SK-N-MC (cell line): ENCODE data around the gene RIMBP2.
"Not testable (repeated sequence)": the region's sequence is repeated elsewhere in the genome, so short reads cannot be mapped to it uniquely, and the experiment has no call there.

Source experiments
- DNase-seq: peaks from one replicate; pipeline ENCODE4 v3.0.0-alpha.2; 2011; ENCODE audit warnings: low read depth, low spot score
- H3K27ac ChIP-seq: fragments of 200-600 bp; sonication (generic); 2 replicates; pipeline ENCODE4 v1.5.1; 2016; ENCODE audit warnings: mixed run types
- H3K36me3 ChIP-seq: fragments of 200-600 bp; sonication (generic); 2 replicates; pipeline ENCODE4 v1.6.1; 2017; ENCODE audit warnings: antibody characterized with exemption, low read length, mixed read lengths; ENCODE audit not compliant: insufficient read depth
- H3K4me3 ChIP-seq: fragments of 200-600 bp; sonication (generic); 2 replicates; pipeline ENCODE4 v1.5.1; 2016
- H3K9ac ChIP-seq: fragments of 200-600 bp; sonication (generic); 2 replicates; pipeline ENCODE4 v1.8.0; 2017; ENCODE audit warnings: mixed run types, mixed read lengths; ENCODE audit not compliant: insufficient read length
- H3K9me3 ChIP-seq: fragments of 200-600 bp; sonication (generic); 2 replicates; pipeline ENCODE4 v1.6.1; 2017; ENCODE audit warnings: low read depth, mild to moderate bottlenecking, antibody characterized with exemption, low read length, moderate library complexity, mixed read lengths
- EZH2 ChIP-seq: fragments of 200-600 bp; sonication (generic); IDR thresholded peaks from one replicate; pipeline ENCODE4 v1.6.1; 2017; ENCODE audit warnings: antibody characterized with exemption
- FOXP2 ChIP-seq: optimal IDR thresholded peaks from 2 replicates; pipeline ENCODE3; 2011; ENCODE audit warnings: mild to moderate bottlenecking, moderate library complexity; ENCODE audit not compliant: insufficient read depth; ENCODE audit errors: extremely low read length, control extremely low read depth
- POLR2AphosphoS5 ChIP-seq: IDR thresholded peaks from 2 replicates; pipeline ENCODE4 v1.6.1; 2012; ENCODE audit warnings: mild to moderate bottlenecking, low read depth, low read length, borderline replicate concordance

RIMBP2 gene

DNA sequence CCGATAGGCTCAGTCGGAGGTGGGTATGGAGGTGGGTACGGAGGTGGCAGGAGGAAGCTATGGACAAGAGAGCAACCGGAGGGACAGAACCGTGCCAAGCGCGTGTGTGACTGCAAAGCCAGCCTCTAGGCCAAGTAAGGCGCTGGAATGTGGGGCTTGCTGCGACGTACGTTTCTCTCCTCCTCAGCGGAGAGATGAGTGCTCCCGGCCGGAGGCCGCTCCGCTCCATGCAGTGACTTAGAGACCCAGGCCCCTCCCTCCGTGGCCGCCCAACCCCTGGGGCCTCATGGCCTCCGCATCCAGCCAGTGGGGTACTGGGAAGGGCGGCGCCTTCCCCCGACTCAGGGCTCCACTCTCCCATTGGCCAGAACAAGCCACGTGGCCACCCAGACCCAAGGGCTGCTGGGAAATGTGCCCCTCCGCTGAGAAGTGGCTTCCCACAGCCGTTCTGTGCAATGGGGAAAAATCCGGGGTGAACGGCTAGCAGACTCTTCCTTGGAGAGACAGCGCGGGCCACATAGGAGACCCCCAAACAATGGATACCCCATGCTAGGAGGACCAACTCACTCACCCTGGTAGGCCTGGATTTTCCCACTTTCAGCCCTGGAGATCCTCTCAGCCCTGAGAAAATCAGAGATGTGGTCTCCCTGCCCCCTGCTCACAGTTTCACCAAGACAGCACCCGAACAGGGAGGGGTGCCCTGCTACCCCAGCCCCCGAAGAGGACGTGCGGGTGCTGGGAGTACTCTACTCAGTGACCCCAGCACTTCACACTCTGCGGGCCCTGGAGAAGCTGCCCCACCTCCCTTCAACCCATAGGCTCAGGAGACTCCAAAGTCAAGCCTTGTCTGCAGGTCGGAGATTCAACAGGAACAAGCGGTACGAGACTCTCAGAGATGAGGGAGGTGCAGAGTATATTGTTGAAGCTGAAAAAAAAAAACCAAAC lies 66.7 kb downstream of the RIMBP2 start:
- DNase-seq: no peak
- Histone ChIP-seq H3K9me3 (no peaks in the 10 kb centered on the region), H3K36me3 (no peaks in the 10 kb centered on the region), H3K4me3 (no peak overlapping the region), H3K27ac (no peak overlapping the region), H3K9ac (no peak overlapping the region)
- TF ChIP-seq EZH2 (no peak), POLR2AphosphoS5 (no peak), FOXP2 (no peak)

DNA sequence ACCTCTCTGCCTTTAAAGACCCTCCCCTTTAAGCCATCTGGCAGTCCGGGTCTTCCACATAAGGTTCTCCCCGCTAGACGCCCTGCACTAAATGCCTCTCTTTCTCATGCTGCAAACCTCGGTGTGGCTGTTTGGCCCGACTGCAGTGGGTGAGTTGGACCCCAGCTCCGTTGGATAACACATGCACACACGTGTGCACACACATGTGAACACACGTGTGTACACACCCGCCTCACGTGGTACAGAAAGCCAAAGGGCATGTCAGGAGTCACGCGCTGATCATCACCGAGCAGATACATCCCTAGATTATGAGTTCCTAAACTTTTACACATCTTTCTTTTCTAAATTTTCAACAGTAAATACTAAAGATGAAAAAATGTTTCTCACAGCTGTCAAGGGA lies 68.3 kb downstream of the RIMBP2 start:
- H3K9me3 ChIP-seq: no peaks in the 10 kb centered on the region
- H3K27ac ChIP-seq: no peak overlapping the region
- no peak overlapping the region for H3K4me3 ChIP-seq
- no peak for TF ChIP-seq FOXP2
- no peak for TF ChIP-seq EZH2
- TF ChIP-seq POLR2AphosphoS5: no peak
- DNase-seq: no peak
- H3K36me3 ChIP-seq: no peaks in the 10 kb centered on the region
- no peak overlapping the region for H3K9ac ChIP-seq

DNA sequence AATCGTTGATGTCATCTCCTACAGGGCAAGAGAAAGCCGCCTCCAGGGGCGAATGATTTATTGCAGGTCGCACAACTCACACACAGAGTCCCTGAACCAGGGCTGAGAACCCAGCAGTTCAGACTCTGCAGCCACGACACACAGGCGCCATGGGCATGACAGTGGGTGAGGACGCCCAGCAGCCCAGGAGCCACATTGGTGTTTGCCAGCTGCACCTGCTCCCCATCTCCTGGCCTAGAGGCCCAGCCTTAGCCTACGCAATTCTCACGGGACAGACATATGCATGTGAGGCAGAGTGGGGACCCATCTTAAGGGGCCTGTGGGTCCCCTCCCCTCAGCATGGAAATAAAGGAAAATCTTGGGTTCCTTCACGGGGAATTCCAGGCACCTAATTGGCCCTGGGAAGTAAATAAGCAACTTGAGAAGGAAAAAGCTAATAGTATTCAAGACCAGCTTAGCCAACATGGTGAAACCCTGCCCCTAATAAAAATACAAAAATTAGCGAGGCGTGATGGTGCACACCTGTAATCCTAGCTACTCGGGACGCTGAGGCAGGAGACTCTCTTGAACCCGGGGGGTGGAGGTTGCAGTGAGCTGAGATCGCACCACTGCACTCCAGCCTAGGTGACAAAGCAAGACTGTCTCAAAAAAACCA lies 69.3 kb downstream of the RIMBP2 start:
- H3K27ac ChIP-seq: no peak overlapping the region
- H3K36me3 ChIP-seq: no peaks in the 10 kb centered on the region
- TF ChIP-seq EZH2 (no peak), POLR2AphosphoS5 (no peak), FOXP2 (no peak)
- no peaks in the 10 kb centered on the region for H3K9me3 ChIP-seq
- no peak for DNase-seq
- H3K9ac ChIP-seq: no peak overlapping the region
- H3K4me3 ChIP-seq: no peak overlapping the region

DNA sequence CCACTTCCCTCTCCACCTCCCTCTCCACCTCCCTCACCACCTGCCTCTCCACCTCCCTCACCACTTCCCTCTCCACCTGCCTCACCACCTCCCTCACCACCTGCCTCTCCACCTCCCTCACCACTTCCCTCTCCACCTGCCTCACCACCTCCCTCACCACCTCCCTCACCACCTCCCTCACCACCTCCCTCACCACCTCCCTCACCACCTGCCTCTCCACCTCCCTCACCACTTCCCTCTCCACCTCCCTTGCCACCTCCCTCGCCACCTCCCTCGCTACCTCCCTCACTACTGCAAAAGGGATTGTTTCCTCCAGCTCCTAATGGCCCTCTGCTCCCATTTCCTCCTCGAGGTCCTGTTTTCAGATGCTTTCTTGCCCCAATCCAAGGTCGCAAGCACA lies 69.9 kb downstream of the RIMBP2 start:
- H3K36me3 ChIP-seq, H3K9ac ChIP-seq, H3K27ac ChIP-seq, H3K9me3 ChIP-seq, H3K4me3 ChIP-seq, DNase-seq: not testable (repeated sequence)

DNA sequence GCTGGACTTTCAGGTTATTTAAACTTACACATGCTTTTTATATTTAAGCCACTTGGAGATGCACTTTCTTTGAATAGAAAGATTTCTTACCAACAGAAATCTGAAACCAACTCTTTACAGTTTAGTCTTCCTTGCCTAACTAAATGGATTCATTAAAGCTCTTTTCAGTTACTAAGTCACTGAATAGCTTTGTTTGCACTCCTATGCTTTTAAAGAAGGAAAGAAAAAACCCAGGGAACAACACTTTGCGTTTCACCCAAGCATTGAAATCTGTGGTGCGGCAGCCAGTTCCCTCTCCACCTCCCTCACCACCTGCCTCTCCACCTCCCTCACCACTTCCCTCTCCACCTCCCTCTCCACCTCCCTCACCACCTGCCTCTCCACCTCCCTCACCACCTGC lies 70.3 kb downstream of the RIMBP2 start:
- Histone ChIP-seq H3K36me3 (no peaks in the 10 kb centered on the region), H3K27ac (no peak overlapping the region), H3K9me3 (no peaks in the 10 kb centered on the region), H3K9ac (no peak overlapping the region), H3K4me3 (no peak overlapping the region)
- no peak for DNase-seq
- no peak for TF ChIP-seq POLR2AphosphoS5
- TF ChIP-seq EZH2: no peak
- TF ChIP-seq FOXP2: no peak

DNA sequence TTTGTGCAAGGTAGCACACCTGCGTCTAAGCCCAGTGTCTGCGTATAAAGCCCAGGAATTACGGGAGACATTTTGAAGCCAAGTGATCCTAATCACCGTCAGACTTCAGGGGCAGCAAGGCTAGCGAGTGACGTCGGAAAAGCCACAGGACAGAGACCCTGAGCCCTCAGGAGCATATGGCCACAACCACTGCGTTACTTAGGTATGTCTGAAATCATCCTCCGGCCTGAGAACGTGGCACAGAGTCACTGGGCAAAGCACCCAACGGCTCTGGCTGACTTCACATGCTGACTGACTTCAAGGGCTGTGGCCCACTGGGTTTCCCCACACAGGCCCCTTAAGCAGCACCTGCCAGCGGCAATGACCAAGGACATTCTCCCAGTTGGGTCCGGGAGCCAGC lies 71.5 kb downstream of the RIMBP2 start:
- no peaks in the 10 kb centered on the region for H3K36me3 ChIP-seq
- no peak overlapping the region for H3K4me3 ChIP-seq
- TF ChIP-seq EZH2: no peak
- TF ChIP-seq POLR2AphosphoS5: no peak
- TF ChIP-seq FOXP2: no peak
- no peak overlapping the region for H3K27ac ChIP-seq
- H3K9me3 ChIP-seq: no peaks in the 10 kb centered on the region
- no peak overlapping the region for H3K9ac ChIP-seq
- no peak for DNase-seq

DNA sequence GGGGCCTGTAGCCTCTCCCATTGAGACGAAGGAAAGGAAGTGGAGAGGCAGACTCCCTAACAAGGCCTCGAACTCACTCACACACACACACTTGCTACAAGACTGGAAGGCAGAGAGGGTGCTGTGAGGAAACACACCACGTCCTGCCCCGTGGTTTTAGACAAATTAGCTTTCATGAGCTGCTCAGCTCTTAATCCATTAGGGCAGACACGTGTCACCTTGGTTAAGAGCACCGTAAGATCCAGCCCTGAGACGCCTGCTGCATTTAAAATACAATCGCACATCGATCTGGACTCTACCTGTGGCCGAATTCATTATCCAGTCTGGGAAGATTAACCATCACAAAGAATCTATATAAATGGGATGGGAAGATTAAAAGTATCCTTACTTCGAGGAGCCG lies 72.0 kb downstream of the RIMBP2 start:
- TF ChIP-seq EZH2: no peak
- Histone ChIP-seq H3K9ac (no peak overlapping the region), H3K27ac (no peak overlapping the region), H3K4me3 (no peak overlapping the region), H3K36me3 (no peaks in the 10 kb centered on the region), H3K9me3 (no peaks in the 10 kb centered on the region)
- no peak for DNase-seq

DNA sequence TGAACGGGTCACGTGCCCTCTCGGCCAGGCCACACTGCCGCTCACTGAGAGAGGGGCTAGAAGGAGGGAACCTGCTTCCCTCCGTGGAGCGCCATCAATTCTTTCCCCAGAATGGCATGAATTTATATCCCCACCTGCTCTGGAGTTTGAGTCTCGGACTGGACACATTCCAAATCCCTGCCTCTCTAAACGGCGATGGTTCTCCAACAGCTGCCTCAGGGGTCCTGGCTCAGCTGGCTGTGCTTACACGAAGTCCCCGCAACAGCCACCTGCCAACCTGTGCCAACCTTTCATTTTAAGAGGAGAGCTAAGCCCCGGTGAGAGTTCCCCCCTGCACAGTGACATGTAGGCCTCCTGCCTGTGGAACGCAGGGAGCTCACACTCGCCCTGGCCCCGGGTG lies 73.2 kb downstream of the RIMBP2 start:
- Histone ChIP-seq H3K9ac (no peak overlapping the region), H3K9me3 (no peaks in the 10 kb centered on the region), H3K4me3 (no peak overlapping the region), H3K27ac (no peak overlapping the region), H3K36me3 (no peaks in the 10 kb centered on the region)
- TF ChIP-seq EZH2: no peak
- no peak for TF ChIP-seq POLR2AphosphoS5
- no peak for DNase-seq
